Uterus (tissue), 2 donors: Measurements from ENCODE around the gene DTNA.

Experiments
- POLR2A ChIP-seq, 2 donors: fragments of 450-650 bp; IDR thresholded peaks; one replicate each; pipeline ENCODE4 v1.6.1; 2016; ENCODE audit warnings: antibody characterized with exemption in 2 of 2, mild to moderate bottlenecking in 1 of 2, moderate library complexity in 1 of 2
- TF ChIP-seq, protein P1 (sequence below), 4 experiments: fragments of 200-600 bp in 2 of 4; fragments of 450-650 bp in 2 of 4; sonication (generic) in 2 of 4; IDR thresholded peaks; one replicate each; pipeline ENCODE4 v1.5.1; 2016 to 2019; ENCODE audit warnings: antibody characterized with exemption in 4 of 4, mild to moderate bottlenecking in 2 of 4, moderate library complexity in 1 of 4

GRCh38 chr18:34866310-34866709 lies 156.2 kb downstream of the DTNA start:
- no peak for TF ChIP-seq POLR2A (IDR thresholded peaks at IDR 0.05)
- TF ChIP-seq, protein P1, sequence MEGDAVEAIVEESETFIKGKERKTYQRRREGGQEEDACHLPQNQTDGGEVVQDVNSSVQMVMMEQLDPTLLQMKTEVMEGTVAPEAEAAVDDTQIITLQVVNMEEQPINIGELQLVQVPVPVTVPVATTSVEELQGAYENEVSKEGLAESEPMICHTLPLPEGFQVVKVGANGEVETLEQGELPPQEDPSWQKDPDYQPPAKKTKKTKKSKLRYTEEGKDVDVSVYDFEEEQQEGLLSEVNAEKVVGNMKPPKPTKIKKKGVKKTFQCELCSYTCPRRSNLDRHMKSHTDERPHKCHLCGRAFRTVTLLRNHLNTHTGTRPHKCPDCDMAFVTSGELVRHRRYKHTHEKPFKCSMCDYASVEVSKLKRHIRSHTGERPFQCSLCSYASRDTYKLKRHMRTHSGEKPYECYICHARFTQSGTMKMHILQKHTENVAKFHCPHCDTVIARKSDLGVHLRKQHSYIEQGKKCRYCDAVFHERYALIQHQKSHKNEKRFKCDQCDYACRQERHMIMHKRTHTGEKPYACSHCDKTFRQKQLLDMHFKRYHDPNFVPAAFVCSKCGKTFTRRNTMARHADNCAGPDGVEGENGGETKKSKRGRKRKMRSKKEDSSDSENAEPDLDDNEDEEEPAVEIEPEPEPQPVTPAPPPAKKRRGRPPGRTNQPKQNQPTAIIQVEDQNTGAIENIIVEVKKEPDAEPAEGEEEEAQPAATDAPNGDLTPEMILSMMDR (IDR thresholded peaks at IDR 0.05), result no peak
